Brain microvascular endothelial cell (primary cell): ENCODE data around the gene ZNF576.

Source experiments
- DNase-seq: peaks from one replicate; pipeline ENCODE4 v3.0.0-alpha.2; 2020
- H3K27ac ChIP-seq: fragments of 250-450 bp; sonication (Bioruptor Pico); 2 replicates; pipeline ENCODE4 v1.5.1; 2020; ENCODE audit warnings: mild to moderate bottlenecking, moderate library complexity
- H3K27me3 ChIP-seq: fragments of 250-450 bp; sonication (Bioruptor Pico); replicated peaks from 2 replicates; pipeline ENCODE4 v1.5.1; 2020; ENCODE audit warnings: mild to moderate bottlenecking
- H3K36me3 ChIP-seq: fragments of 250-450 bp; sonication (Bioruptor Pico); replicated peaks from 2 replicates; pipeline ENCODE4 v1.5.1; 2020; ENCODE audit warnings: mild to moderate bottlenecking
- H3K4me3 ChIP-seq: 2 replicates; pipeline ENCODE4 v1.5.1; 2011; ENCODE audit warnings: low read depth, mild to moderate bottlenecking, control low read depth, low read length, moderate library complexity
- CTCF ChIP-seq: IDR thresholded peaks from 2 replicates; pipeline ENCODE4 v1.5.1; 2011; ENCODE audit warnings: low read depth, mild to moderate bottlenecking, moderate library complexity, low read length, control low read depth, inconsistent platforms; ENCODE audit errors: missing control alignments
- in situ Hi-C: cut with HindIII; loops from 2 replicates; pipeline ENCODE4 v1.10.0; 2017; ENCODE audit warnings: low sequenced_read_pairs, low pct_ligation_motif_present

ZNF576 gene

GRCh38 chr19:43638214-43638994 lies 42.0 kb downstream of the ZNF576 start:
- no peak for TF ChIP-seq CTCF
- no peak for DNase-seq
- Histone ChIP-seq H3K27ac (no peak overlapping the region), H3K27me3 (peaks cover 7% of the 10 kb centered on the region), H3K4me3 (no peak overlapping the region), H3K36me3 (no peaks in the 10 kb centered on the region)
- in situ Hi-C loops = no loop called here

DNA sequence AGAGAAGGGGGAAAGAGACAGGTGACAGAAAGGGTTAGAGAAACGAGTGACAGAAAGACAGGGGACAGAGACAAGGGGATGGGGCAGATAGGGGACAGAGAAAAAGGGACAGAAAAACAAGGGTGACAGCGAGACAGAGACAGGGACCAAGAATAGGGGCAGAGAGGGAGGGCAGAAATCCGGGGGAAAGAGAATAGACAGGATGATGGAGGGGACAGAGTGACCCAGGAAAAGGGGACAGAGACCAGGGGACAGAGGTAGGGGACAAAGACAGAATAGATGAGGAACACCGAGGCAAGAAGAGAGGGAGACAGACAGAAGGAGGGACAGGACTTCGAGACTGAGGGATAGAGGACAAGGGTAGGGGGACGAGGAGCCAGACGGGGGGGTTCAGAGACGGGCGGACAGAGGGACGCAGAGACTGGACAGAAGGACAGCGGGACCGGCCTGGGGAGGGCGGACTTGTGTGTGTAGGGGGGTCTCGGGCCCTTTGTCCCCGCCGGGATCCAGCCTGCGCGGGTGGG lies 42.7 kb downstream of the ZNF576 start:
- Histone ChIP-seq H3K4me3 (peak overlapping the region; percentile 24), H3K27ac (no peak overlapping the region), H3K36me3 (no peaks in the 10 kb centered on the region), H3K27me3 (peaks cover 7% of the 10 kb centered on the region)
- in situ Hi-C loops = no loop called here
- no peak for DNase-seq
- TF ChIP-seq CTCF = no peak

DNA sequence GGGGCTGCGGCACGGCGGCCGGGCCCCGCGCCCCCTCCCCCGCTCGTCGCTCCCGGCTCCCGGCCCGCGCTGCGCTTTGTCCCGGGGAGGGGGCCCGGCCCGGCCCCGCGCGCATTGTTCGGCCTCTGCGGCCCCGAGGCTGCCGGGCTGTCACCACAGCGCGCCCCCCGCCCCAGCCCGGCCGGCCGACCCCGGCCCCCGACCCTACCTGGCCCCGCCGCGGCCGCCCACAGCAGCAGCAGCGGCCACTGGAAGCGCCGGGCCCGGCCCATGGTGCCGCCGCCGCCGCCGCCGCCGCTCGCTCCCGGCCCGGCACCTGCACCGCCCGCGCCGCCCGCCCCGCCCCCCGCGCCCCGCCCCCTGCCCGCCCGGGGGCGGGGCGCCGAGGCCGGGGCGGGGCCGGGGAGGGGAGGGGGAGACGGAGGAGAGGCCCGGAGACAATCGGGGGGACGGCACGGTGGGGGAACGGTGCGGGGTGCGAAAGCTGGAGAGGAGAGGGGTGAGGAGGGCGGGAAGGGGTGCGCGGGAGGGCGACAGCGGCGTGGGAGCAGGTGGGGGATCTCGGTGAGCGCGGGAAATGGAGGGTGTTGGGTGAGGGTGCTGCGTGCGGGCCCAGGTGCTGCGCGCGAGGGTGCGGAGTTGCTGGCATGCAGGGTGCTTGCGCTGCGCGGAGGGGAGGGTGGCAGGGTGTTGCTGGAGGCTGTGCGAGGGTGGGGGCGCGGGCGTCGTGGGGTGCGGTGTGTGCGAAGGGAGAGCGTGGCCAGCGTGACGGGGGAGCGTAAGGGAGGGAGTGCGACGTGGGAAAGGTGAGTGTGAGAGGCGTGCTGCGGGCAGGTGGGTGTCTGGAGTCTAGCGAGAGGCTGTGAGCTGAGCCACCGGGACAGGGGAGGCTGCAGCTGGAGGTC lies 43.4 kb downstream of the ZNF576 start, which contains the start of gene CADM4:
TSS of gene CADM4 (minus strand) at position 332 of the 905 bp plus-strand sequence. CDS start at position 272, 60 bp downstream.
- Histone ChIP-seq H3K4me3 (peak within 1 kb of the TSS; percentile 49), H3K36me3 (no peaks in the 10 kb centered on the region), H3K27ac (no peak within 1 kb of the TSS), H3K27me3 (peaks cover 7% of the 10 kb centered on the region)
- DNase-seq = no peak
- no peak for TF ChIP-seq CTCF
- in situ Hi-C loops = no loop called here

- Histone ChIP-seq H3K36me3 (no peaks in the 10 kb centered on the region), H3K27ac (no peak overlapping the region), H3K4me3 (no peak overlapping the region), H3K27me3 (peaks cover 7% of the 10 kb centered on the region)
- no peak for TF ChIP-seq CTCF
- no peak for DNase-seq
- in situ Hi-C loops = no loop called here
Observed at GRCh38 chr19:43640424-43640757, 44.0 kb downstream of the ZNF576 start.

- no peak overlapping the region for H3K4me3 ChIP-seq
- DNase-seq = no peak
- H3K27me3 ChIP-seq = peaks cover 7% of the 10 kb centered on the region
- in situ Hi-C loops = no loop called here
- no peak for TF ChIP-seq CTCF
- peaks cover 5% of the 10 kb centered on the region for H3K36me3 ChIP-seq
- H3K27ac ChIP-seq = no peak overlapping the region
Observed at GRCh38 chr19:43641333-43641732, 44.9 kb downstream of the ZNF576 start.
